ENCODE measurements around the gene GHR.

GHR gene

DNA sequence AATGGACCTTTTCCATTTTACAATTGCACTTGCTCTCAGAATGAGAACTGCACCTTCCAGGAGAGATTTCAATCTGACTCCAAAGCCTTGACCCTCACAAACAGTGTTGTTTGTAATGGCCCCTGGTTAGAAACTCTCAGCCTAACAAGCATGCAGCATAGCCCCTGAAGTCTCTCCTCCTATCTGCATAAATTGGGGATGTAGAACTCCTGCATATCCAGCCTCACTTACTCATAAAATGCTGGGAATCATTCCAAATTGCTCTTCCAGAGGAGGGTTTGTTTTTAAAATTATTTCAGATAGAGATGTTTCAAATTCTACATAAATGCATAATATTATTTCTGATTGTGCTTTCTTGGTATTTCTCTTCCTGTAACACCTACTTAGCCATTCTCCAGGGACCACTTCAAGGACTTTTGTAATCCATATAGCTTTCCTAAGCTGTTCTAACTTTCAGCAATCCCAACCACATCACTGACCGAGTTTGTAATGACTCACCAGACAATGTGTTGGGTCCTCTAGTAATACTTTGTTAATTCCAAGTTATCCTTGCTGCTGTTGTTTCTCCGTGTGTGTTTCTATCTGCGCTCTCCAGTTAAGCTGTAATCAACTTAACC, 189.6 kb downstream of the GHR start:
- DNase-seq: no peak

- no peak for DNase-seq
Measured at GRCh38 chr5:42614509-42614908, 191.3 kb downstream of the GHR start.

GRCh38 chr5:42620579-42621216, 197.5 kb downstream of the GHR start:
- no peak for DNase-seq

GRCh38 chr5:42621242-42621641, 198.0 kb downstream of the GHR start:
- no peak for DNase-seq

DNA sequence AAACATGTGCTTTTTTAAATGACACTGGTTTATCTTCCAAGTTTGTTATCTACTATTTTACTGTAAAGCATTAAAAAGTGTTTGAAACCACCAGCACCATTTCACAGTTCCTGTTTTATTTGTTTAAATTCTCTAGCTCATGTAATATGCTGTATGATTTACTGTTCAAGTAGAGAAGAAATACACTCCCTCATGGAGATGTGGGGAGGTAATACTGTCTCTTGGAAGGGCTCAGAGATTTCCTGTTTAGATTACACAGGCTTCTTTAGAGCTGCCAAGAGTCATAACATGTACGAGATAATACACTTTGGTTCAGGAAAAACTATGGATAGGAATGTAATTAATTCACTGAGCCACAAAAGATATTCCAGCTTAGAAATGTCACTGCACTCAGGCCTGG, 198.4 kb downstream of the GHR start:
- DNase-seq: no peak

DNA sequence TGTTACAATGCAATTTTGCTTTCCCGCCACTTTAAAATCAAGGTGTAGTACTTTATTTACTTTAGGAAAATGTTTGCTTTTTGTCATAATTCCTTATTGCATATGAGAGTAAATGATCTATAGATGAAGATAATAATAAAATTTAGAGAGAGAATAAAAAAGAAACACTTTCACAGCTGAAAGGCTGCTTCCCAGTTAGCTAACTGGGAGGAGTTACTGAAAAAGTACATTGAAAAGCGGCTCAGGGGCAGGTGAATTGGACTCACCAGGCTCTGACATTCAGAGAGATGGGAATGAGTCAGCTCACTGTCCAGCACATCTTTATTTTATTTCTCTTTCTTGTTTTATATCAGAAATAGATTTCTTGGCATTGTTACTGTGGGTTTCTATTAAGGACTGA, 201.7 kb downstream of the GHR start:
- DNase-seq: no peak

DNA sequence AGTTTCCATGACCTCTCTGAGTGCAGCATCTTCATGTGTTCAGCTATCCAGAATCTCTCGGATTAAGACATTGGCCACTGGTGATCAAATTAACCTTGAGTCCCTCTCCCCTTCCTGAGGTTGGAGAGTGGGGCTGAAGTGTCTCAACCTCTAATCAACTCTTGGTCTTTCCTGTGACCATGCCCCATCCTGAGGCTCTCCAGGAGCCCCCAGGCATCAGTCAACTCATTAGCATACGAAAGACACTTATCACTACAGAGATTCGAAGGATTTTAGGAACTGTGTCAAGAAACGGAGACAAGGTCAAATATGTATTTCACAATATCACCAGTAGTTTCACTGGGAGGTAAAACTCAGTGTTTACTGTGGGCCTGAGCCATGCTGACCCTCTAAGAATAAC, 203.2 kb downstream of the GHR start:
- DNase-seq: no peak

DNA sequence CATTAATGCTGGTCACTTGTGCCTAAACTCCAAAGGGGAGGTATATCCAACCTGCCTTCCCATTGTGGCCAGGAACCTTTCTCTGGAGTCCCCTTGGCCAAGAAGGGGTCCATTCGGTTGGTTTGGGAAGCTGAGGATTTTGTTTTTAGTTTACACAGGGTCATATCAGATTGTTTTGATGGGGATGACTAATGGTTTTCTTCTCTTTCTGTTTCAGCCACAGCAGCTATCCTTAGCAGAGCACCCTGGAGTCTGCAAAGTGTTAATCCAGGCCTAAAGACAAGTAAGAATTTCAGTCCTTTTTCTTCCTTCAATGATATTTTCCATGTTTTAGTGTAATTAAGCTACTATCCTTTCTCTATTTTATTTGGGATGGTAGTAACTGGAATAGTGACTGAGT, 205.6 kb downstream of the GHR start:
- DNase-seq: no peak

DNA sequence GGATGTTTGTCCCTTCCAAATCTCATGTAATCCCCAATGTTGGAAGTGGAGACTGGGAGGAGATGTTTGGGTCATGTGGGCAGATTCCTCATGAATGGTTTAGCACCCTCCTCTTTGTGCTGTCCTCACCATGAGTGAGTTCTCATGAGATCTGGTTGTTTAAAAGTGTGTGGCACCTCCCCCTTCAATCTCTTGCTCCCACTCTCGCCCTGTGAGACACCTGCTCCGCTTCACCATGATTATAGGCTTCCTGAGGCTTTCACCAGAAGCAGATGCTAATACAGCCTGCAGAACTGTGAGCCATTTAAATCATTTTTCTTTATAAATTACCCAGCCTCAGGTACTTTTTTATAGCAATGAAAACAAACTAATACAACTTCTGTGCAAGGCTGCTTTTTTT, 206.0 kb downstream of the GHR start:
- DNase-seq: no peak

DNA sequence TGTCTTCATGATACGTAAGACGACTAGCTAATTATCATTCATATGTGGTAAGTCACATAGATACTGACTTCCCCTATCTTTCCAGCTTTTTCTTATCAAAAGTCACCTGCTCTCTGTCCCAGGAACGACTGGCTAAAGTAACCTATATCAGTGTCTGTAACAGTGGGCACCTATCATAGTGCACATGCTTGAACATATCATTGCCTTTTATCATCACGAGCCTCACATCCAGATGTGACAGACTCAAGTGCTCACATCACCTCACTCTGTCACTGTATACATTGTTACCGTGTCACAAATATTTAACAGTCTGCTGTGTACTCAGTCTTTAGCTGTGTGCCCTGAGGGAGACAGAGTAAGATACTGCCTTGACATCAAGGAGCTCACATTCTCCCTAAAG, 208.0 kb downstream of the GHR start:
- no peak for DNase-seq

DNA sequence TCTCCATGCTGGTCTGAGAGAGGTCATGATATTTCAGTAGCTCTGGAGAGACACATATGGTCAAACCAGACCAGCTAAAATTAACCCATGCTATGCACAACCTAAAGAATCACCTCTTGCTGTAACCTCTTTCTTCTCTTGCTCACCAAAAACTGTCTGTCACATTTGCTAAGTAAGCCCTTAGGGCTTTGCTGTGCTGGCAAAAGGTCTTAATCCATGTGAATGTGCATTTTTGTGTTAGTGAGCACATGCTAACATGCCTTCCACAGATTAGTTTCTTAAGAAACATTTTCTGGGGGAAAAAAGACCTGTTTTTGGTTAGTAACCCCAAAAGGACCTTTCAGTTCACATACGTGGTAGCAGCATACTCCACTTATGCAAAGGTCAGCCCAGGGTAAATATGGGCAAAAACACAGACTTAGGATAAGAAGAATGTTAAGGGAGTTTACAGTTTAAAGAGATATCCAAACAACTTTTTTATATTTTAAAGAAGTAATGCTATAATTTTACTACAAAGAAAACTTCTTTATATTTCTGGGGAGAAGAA, 209.2 kb downstream of the GHR start:
- no peak for DNase-seq

DNA sequence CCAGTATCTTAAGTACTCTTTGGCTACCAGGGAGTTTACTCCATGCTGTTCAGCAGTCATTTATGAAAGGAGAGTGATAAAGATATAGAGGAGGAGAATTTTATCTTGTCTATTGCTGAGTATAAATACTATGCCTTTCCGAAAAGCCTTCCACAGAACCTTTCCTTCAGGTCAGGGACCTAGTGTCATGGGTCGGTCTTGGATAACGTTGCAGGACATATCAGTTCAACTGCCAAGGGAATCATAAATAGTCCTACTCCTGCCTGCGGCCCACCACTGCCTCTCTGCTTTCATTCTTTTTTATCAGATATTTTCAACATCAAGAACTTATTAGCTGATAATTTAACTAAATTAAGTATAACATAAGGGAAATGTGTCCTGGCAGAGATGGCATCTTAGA, 211.3 kb downstream of the GHR start:
- no peak for DNase-seq

DNA sequence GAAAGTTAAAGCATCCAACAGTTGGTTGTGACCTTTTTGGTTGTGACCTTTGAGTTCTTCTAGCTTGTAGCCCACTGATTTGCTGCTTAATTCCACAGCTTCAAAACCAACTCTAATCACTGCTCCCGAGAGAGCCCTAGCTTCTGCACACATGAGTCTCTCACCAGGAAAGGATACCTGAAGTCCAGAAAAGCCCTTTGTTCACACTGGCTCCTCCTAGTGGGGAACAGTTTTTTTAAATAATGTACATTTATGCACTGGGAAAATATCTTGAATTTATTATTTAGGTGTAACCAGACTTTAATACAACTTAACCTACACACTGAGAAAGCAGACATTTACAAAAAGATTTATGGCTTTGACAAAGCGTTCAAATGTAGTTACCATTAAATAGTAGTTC, 213.2 kb downstream of the GHR start:
- no peak for DNase-seq

DNA sequence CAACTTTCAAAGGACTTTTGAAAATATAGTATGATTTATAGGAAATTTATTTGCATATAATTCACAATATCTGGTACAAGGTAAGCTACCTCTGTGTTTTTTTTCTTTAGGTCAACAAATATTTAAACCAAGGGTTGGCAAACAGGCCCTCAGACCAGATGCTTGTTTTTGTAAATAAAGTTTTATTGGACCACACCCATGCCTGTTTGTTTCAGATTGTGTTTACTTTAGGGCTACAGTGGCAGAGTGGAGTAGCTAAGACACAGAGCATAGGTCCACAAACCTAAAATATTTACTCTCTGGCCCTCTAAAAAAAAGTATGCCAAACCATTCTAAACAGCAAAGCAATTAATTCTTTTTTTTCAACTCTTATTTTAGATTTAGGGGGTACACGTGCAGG, 213.7 kb downstream of the GHR start:
- no peak for DNase-seq

DNA sequence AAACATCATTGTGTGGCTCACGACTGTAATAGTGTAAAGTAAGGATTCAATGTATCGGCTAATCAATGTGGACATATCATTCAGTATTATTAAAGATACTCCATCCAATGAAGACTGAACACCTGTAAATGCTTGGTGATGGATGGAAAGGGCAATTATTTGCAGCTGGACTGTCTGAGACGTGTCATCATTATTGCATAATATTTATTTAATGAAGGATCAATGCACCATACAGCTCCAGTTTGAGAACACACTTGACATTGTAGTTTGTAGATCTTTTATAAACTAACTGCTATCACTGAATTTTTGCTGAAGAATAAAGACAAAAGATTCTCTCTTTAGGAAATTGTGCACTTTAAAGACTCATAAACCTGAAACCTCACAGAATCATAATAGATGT, 215.7 kb downstream of the GHR start:
- DNase-seq: no peak

- no peak for DNase-seq
Measured at GRCh38 chr5:42640835-42641234, 217.6 kb downstream of the GHR start.

DNA sequence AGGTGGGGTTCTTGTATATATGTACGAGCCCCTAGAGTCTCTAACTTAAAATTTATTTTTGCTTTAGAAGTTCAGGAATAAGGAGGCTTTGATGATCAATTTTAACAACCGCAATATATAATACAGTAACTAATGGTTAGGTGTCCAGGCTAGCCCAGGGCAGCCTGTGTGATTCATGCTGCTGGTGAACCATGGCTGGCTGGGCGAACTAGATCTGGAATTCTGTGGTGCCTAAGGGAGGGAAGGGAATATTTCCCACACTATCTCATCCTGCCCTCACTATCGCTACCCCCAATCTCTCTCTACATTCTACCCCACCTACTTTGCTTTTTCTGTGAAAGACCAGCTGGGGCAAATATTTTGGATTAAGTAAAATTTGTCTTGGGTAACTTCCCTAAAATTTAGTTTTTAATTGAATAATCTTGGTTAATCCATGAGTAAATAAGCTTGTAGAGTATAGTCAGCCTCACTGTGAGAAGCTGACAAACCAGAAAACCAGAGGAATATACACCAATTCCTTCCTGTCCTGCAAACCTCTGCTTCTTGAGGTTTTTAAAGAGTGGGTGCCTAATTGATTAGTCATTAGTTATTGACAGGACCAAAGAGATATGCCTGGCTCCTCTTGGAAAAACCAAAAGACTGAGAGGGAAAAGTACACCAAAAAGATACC, 218.2 kb downstream of the GHR start:
- no peak for DNase-seq

DNA sequence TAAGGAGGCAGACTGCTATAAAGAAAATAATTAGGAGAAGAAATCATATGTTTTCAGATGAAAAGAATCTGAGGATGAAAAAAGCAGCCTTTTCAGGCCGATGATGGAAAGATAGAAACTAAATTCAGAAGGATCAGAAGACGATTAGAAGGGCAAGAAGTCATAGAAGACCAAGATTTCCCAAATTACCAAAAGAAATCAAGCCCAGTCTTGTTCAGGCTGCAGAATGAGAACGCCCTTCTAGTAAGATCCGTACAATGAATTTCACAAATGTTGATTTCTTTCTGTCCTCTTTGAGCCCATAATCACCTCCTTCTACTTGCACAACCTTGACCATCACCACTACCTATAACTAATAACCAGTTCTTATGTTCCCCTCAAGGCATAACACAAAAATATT, 218.8 kb downstream of the GHR start:
- no peak for DNase-seq

GRCh38 chr5:42643360-42643759, 220.1 kb downstream of the GHR start:
- no peak for DNase-seq

DNA sequence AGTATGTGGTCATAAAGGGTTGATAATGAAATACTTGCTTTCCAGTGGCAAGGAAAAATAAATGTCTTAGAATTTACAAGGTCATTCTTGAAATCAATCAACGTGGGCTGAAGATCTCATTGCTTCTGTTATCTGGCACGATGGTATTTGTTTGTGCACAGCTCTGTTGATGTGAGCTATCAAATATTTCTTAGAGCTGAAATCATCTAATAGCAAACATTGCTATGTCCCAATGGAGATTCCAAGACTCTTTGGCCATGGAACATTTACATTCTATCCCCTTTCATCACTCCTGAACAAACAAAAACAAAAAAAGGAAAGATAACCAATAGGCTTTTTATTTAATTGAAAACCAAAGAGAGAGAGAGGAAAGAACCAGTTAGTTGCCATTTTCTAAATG, 221.9 kb downstream of the GHR start:
- no peak for DNase-seq

- no peak for DNase-seq
Measured at GRCh38 chr5:42648036-42648435, 224.8 kb downstream of the GHR start.

DNA sequence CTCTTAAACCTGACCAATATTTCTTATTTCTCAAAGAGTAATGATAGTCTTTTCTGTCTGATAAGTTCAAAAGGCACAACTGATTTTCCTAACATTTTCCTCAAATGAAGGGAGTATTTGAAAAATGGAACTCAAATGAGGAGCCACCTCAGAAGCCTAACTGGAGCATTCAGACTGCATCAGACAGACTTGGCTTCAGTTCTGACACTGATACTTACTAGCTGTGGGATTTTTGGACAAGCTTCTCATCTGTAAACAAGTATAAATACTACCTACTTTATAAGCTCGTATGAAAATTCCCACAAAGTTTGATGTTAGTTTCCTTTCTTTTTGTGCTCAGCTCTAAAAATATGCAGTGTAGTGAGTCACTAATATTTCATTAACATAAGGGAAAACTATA, 225.7 kb downstream of the GHR start:
- DNase-seq: no peak

GRCh38 chr5:42650084-42650483, 226.8 kb downstream of the GHR start:
- no peak for DNase-seq

- DNase-seq: no peak
Measured at GRCh38 chr5:42653705-42654104, 230.5 kb downstream of the GHR start.
